T-helper 2 cell treated with Interferon-gamma antibody and Interleukin-4, amounts not matched to agents 5 μg/mL and 100 μg/mL, for 36 hours (primary cell): ENCODE measurements around the gene DGUOK.
"Not testable (repeated sequence)": the region's sequence is repeated elsewhere in the genome, so short reads cannot be mapped to it uniquely, and the experiment has no call there.

Experiments used
- DNase-seq: peaks from one replicate; pipeline ENCODE4 v3.0.0; 2021; ENCODE audit warnings: low spot score
- H3K27ac Mint-ChIP-seq: one replicate; pipeline ENCODE4 v1.8.0; 2021; ENCODE audit warnings: mild to moderate bottlenecking, mixed read lengths
- H3K27me3 Mint-ChIP-seq: one replicate; pipeline ENCODE4 v1.8.0; 2021; ENCODE audit warnings: low read depth, mixed read lengths
- H3K36me3 Mint-ChIP-seq: one replicate; pipeline ENCODE4 v1.8.0; 2021; ENCODE audit warnings: low read depth, mixed read lengths
- H3K4me1 Mint-ChIP-seq: one replicate; pipeline ENCODE4 v1.8.0; 2021; ENCODE audit warnings: low read depth, mixed read lengths
- H3K4me3 Mint-ChIP-seq: one replicate; pipeline ENCODE4 v1.8.0; 2022; ENCODE audit warnings: mild to moderate bottlenecking, moderate library complexity, mixed read lengths
- H3K9me3 Mint-ChIP-seq: one replicate; pipeline ENCODE4 v1.8.0; 2021; ENCODE audit warnings: mixed read lengths

The DGUOK gene

DNA sequence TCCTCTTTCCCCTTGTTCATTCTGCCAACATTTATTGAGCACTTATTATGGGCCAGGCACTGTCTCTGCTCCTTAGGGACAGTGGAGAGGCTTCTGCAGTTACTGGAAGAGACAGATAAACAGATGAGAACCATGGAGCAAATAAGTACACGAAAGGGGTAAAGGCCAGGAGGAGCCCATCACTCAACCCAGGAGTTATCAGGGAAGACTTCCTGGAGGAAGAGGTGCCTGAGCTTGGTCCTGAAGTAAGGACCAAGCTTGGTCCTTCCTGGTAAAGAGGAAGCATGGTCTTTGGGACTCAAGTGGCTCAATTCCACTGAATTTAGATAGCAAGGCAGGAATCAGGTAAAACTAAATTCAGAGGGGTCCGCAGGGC lies 32.2 kb upstream of the DGUOK start:
- Mint-ChIP-seq H3K9me3 (no peaks in the 10 kb centered on the region), H3K27ac (peak overlapping the region; percentile 24), H3K4me1 (peaks cover 32% of the 10 kb centered on the region), H3K4me3 (no peak overlapping the region), H3K27me3 (no peaks in the 10 kb centered on the region), H3K36me3 (no peaks in the 10 kb centered on the region)
- DNase-seq: no peak

DNA sequence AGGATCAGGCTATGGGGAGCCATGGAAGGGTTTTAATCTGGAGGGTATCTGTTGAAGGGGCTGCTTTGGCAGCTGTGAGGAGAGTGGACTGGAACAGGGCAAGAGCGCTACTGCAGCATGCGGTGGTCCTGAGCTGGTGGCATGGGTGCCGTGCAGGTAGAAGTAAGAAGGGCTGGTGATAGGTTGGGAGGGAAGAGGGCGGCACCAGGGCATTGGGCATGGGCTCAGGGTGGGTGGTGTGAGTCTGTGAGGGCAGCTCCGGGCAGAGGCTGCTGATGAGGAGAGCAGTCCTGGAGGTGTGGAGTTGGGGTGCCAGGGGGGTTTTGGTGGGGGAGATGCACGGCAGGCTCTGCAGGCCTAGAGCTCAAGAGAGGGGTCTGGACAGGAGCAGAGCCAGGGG lies 31.8 kb upstream of the DGUOK start:
- H3K27me3 Mint-ChIP-seq: no peaks in the 10 kb centered on the region
- H3K36me3 Mint-ChIP-seq: no peaks in the 10 kb centered on the region
- no peaks in the 10 kb centered on the region for H3K9me3 Mint-ChIP-seq
- no peak for DNase-seq
- H3K4me3 Mint-ChIP-seq: no peak overlapping the region
- peak overlapping the region; percentile 24 for H3K27ac Mint-ChIP-seq
- peaks cover 32% of the 10 kb centered on the region for H3K4me1 Mint-ChIP-seq

DNA sequence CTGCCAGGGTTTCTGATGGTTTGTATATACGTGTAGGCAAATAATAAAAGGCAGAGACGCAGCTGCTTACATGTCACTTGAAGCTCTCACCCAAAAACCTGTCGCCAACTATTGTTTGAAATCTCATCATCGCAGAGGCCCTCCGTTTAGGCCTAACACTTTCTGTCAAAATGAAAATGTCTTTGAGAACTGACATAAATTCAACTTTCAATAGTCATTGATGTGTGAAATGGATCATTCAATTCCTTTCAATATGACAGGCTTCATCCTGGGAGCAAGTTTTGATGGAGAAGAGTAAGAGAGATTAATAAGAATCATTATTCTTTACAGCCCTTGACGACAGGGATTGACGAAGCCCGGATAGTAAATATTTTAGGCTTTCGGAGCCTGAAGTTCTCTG lies 31.2 kb upstream of the DGUOK start:
- Mint-ChIP-seq H3K36me3 (no peaks in the 10 kb centered on the region), H3K4me3 (no peak overlapping the region), H3K27ac (no peak overlapping the region), H3K27me3 (no peaks in the 10 kb centered on the region), H3K9me3 (no peaks in the 10 kb centered on the region), H3K4me1 (peaks cover 32% of the 10 kb centered on the region)
- no peak for DNase-seq

GRCh38 chr2:73896362-73897239 lies 30.1 kb upstream of the DGUOK start:
- peak overlapping the region; percentile 63 for H3K4me3 Mint-ChIP-seq
- no peaks in the 10 kb centered on the region for H3K9me3 Mint-ChIP-seq
- peak overlapping the region; percentile 88 for H3K27ac Mint-ChIP-seq
- H3K27me3 Mint-ChIP-seq: no peaks in the 10 kb centered on the region
- H3K36me3 Mint-ChIP-seq: no peaks in the 10 kb centered on the region
- DNase-seq: peak; percentile 50
- H3K4me1 Mint-ChIP-seq: peaks cover 32% of the 10 kb centered on the region

DNA sequence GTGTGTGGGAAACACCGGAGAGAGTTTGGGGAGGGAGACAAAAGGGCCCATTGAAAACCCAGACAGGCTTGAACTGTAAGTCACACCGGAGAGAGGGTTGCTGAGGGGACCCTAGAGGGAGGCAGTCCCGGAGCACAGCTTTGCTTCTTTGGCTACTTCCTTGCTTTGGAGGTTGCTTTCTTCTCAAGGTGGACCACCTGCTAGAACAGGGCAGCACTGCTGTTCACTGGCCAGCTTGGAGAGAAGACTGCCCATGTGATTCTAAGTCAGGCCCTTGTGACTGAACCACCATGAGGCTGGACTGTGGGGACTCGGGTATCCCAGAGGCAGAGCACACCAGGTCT lies 29.5 kb upstream of the DGUOK start:
- no peak for DNase-seq
- H3K36me3 Mint-ChIP-seq: no peaks in the 10 kb centered on the region
- H3K4me1 Mint-ChIP-seq: peaks cover 37% of the 10 kb centered on the region
- peak overlapping the region; percentile 63 for H3K4me3 Mint-ChIP-seq
- peak overlapping the region; percentile 88 for H3K27ac Mint-ChIP-seq
- H3K9me3 Mint-ChIP-seq: no peaks in the 10 kb centered on the region
- H3K27me3 Mint-ChIP-seq: no peaks in the 10 kb centered on the region

DNA sequence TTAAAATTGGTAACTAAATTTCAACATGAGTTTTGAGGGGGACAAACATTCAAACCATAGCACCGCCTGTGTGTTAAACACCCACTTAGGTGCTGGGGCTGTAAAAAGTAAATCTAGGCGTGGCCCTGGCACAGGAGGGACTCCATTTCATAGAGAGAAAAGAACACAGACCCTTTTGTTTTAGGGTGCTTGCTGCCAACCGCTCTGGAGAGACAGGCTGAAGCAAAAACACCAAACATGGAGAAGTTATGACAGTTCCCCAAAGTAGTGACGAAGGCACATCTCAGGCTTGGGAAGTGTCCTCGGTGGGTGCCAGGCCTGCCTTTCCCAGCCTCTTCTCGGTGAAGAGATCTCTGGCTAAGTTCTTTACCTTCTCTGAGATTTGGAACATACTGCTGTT lies 28.7 kb upstream of the DGUOK start:
- Mint-ChIP-seq H3K27me3 (no peaks in the 10 kb centered on the region), H3K9me3 (no peaks in the 10 kb centered on the region), H3K4me3 (no peak overlapping the region), H3K4me1 (peaks cover 41% of the 10 kb centered on the region), H3K36me3 (no peaks in the 10 kb centered on the region), H3K27ac (no peak overlapping the region)
- DNase-seq: no peak

DNA sequence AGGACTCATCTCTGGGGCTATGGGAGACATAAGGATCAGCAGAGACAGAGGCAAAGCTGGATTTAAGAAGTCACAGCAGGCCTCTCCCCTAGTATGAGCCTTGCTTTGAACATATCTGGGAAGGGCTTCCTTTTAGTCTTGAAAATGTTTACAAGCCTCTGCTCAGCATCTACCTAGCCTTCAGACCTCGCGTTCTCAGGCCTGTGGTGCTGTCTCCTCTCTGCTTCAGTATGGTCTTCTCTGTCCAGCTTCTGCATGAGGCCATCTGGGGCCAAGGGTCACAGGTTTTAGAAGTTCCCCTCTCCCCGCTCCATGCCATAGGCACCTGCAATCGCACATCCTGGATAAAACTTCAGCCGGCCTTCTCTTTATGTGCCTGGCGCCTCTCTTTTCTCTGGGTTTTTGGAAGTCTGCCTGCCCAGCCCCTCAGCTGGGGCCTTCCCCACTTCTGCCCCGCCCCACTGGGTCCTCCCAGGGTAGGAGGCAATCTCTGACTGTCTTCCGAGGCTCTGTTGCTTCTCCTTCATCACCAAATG lies 26.8 kb upstream of the DGUOK start:
- no peaks in the 10 kb centered on the region for H3K27me3 Mint-ChIP-seq
- peaks cover 30% of the 10 kb centered on the region for H3K4me1 Mint-ChIP-seq
- no peak for DNase-seq
- H3K9me3 Mint-ChIP-seq: no peaks in the 10 kb centered on the region
- no peak overlapping the region for H3K4me3 Mint-ChIP-seq
- no peaks in the 10 kb centered on the region for H3K36me3 Mint-ChIP-seq
- no peak overlapping the region for H3K27ac Mint-ChIP-seq

DNA sequence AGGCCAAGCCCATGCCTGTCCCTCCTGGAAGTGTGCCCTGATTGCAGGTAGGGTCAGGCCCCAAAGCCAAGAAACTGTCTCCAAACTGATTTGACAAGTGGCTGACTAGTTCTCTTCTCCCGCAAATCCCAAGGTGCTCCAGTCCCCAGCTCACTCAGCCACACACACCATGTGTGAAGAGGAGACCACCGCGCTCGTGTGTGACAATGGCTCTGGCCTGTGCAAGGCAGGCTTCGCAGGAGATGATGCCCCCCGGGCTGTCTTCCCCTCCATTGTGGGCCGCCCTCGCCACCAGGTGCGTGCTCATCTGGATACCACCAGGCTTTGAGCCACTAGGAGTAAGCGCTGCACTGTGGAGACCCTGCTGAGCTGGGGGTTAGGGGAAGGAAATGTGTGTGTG lies 25.5 kb upstream of the DGUOK start:
- Mint-ChIP-seq H3K9me3 (no peaks in the 10 kb centered on the region), H3K4me1 (peaks cover 27% of the 10 kb centered on the region), H3K27me3 (no peaks in the 10 kb centered on the region), H3K4me3 (no peak overlapping the region), H3K36me3 (no peaks in the 10 kb centered on the region), H3K27ac (no peak overlapping the region)
- no peak for DNase-seq

- Mint-ChIP-seq H3K4me1 (peaks cover 15% of the 10 kb centered on the region), H3K27ac (no peak overlapping the region), H3K4me3 (no peak overlapping the region), H3K27me3 (no peaks in the 10 kb centered on the region), H3K9me3 (no peaks in the 10 kb centered on the region), H3K36me3 (no peaks in the 10 kb centered on the region)
- DNase-seq: no peak
These were observed 24.4 kb upstream of the DGUOK start for GRCh38 chr2:73902284-73902683.

- Mint-ChIP-seq H3K4me3 (no peak overlapping the region), H3K36me3 (no peaks in the 10 kb centered on the region), H3K9me3 (no peaks in the 10 kb centered on the region), H3K27me3 (no peaks in the 10 kb centered on the region), H3K27ac (no peak overlapping the region), H3K4me1 (peaks cover 13% of the 10 kb centered on the region)
- DNase-seq: no peak
These were observed 23.4 kb upstream of the DGUOK start for GRCh38 chr2:73903313-73903712.

GRCh38 chr2:73903949-73904613 lies 22.6 kb upstream of the DGUOK start:
- not testable (repeated sequence) for H3K9me3 Mint-ChIP-seq, H3K36me3 Mint-ChIP-seq, H3K27ac Mint-ChIP-seq, H3K27me3 Mint-ChIP-seq, H3K4me3 Mint-ChIP-seq, DNase-seq
- H3K4me1 Mint-ChIP-seq: peaks cover 13% of the 10 kb centered on the region

GRCh38 chr2:73904952-73905351 lies 21.7 kb upstream of the DGUOK start:
- H3K9me3 Mint-ChIP-seq: no peaks in the 10 kb centered on the region
- no peak overlapping the region for H3K27ac Mint-ChIP-seq
- H3K4me1 Mint-ChIP-seq: peaks cover 13% of the 10 kb centered on the region
- no peaks in the 10 kb centered on the region for H3K27me3 Mint-ChIP-seq
- H3K4me3 Mint-ChIP-seq: no peak overlapping the region
- no peaks in the 10 kb centered on the region for H3K36me3 Mint-ChIP-seq
- no peak for DNase-seq

DNA sequence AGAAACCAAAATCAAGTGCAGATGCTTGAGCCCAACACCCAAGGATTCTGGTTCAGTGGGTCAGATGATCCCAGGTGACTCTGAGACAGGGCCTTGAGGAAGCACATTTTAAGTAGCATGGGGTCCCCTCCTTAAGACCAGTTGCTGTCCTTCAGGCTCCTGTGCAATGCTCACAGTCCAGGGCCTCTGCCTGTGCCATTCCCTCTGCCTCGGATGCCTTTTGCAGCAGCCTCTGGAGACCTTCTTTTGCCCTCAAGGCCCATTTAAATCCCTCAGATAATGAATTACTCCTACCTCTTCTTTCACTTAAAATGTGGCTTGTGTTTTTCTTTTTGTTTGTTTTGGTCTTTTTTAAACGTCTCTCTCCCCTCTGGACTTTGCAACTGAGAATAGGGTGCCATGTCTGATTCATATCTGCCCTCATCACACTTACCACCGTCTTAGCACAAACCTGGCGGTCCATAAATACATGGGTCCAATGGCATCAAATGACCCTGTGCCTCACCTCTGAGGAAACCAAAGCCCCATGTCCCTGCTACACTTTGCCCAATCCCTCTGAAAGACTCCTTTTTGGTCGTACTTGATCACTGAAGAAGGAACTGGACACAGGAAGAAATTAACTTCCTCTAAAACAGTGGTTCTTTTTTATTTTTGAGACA lies 19.7 kb upstream of the DGUOK start:
- H3K27me3 Mint-ChIP-seq: no peaks in the 10 kb centered on the region
- H3K4me1 Mint-ChIP-seq: peaks cover 11% of the 10 kb centered on the region
- no peak overlapping the region for H3K27ac Mint-ChIP-seq
- no peaks in the 10 kb centered on the region for H3K9me3 Mint-ChIP-seq
- H3K36me3 Mint-ChIP-seq: no peaks in the 10 kb centered on the region
- DNase-seq: no peak
- no peak overlapping the region for H3K4me3 Mint-ChIP-seq

DNA sequence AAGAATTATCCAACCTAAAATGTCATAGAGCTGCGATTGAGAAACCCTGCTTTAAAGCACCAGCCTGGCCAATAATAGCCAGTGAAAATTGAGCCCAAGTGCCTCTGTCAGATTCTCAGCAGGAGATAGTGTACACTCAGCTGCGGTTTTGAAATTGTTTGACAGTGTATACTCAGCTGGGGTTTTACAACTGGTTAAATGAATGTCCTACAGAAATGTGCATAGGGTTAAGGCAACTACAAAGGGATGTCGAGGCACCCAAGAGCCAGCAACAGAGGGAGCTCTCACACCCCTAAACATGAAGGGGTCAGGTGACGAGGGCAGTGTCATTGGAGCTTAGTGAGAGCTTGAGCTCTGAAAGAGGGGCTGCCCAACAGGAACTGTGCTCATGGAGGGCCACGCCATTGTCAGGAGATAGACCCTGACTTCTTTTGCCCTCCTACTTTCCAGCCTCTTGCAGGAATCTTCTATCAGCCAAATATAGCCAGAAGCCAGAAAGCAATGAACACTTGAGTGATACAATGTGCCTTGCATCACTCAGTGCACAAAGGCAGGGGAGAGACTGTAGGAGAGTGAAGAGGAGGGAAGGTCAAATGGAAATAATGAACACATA lies 18.7 kb upstream of the DGUOK start:
- Mint-ChIP-seq H3K9me3 (no peaks in the 10 kb centered on the region), H3K27ac (no peak overlapping the region), H3K36me3 (no peaks in the 10 kb centered on the region), H3K4me1 (peaks cover 4% of the 10 kb centered on the region), H3K27me3 (no peaks in the 10 kb centered on the region), H3K4me3 (no peak overlapping the region)
- peak; percentile 32 for DNase-seq
